GM19035 (cell line): Measurements from ENCODE around the gene FBRS.
"Not testable (repeated sequence)": the region's sequence is repeated elsewhere in the genome, so short reads cannot be mapped to it uniquely, and the experiment has no call there.

Experiments used
- ATAC-seq: cut with Tn5 transposase; IDR thresholded peaks from one replicate; pipeline ENCODE4 v1.9.1; 2021; ENCODE audit not compliant: unreplicated experiment

FBRS gene

DNA sequence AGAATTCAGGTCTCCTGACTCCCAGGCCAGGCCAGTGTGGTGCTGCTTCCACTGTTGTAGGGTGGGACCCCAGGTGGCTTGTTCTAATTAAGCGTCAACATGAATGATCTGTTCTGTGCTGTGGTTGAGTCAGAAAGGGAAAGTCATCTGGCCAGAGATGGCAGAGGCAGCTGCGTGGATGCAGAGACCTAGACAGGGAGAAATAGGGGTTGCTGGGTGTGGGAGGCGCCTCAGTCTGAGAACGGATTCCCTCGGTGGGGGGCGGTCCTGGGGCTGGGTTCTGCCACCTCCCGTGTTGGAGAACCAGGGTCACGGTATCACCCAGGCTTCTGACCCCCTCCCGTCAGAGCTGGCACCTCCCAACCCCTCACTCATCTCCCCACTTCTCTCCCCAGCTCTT lies 5.6 kb downstream of the FBRS start:
- no peak for ATAC-seq

DNA sequence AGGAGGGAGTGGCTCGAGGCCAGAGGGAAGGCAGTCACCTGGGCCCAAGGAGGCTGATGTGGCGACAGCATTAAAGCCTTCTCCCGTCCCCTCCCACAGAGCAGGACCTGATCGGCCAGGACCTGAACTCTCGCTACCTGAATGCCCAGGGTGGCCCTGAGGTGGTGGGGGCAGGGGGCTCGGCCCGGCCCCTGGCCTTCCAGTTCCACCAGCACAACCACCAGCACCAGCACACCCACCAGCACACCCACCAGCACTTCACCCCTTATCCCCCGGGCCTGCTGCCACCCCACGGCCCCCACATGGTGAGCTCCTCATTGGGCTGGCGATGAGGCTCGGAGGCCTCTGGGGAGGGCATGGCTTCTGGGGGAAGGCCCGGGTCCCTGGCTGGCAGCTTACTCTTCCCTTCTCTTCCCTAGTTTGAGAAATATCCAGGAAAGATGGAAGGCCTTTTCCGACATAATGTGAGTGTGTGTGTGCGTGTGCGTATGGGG lies 6.4 kb downstream of the FBRS start:
- ATAC-seq, result no peak

DNA sequence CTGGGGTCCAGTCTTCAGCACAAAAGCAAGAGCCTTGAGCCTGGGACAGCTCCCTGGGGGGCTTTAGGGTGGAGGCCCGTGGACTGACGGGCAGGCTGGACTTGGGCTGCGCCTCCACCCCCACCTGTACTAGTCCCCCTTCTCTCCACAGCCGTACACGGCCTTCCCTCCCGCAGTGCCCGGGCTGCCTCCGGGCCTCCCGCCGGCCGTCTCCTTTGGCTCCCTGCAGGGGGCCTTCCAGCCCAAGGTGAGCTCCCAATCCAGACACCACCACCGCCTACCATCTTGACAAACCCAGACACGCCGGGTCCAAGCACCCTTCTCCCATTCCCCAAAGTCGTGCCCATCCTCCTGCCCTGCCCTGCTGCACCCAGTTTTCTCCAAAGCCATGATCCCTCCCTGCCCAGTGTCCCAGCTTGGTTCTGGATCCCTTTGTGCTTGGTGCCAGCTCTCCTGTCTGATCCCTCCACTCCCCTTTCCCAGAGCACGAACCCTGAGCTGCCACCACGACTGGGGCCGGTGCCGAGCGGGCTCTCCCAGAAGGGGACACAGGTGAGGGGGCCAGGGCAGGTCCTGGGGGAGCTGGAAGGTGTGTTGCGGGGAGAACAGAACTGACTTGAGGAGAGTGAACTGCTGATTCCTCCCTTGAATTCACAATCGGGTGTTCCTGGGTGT lies 7.1 kb downstream of the FBRS start:
- ATAC-seq, result no peak

DNA sequence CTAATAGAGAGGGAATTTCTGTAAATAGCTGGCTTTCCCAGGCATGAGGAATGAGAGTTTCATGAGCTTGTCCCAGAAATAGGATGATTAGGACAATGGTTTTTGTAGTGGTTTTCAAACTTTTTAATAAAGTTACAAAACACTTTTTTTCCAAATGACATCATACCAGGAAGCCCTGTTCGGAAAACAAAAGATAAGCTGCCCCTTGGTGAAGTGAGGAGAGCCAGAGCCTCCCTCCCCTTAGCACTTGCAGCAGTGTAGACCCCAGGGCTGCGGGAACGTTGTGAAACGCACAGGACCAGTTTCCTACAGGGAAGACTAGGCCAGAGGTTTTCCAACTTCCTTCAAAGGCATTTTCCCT lies 7.6 kb downstream of the FBRS start:
- no peak for ATAC-seq

DNA sequence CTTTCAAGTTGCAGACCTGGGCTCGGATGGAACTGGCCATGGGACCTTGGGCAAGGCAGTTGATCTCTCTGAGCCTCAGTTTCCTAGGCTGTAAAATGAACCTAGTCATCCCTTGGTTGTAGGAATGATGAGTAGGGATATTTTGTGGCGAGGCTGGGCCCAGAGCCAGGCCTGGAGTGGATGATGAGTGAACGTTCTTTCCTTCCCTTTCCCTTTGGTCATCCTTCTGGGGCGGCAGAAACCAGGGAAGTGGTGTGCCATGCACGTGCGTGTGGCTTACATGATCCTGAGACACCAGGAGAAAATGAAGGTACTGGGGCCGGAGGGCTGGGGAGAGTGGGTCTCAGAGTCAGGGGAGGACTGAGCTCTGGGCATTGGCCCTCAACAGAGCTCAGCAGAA lies 8.4 kb downstream of the FBRS start:
- no peak for ATAC-seq

DNA sequence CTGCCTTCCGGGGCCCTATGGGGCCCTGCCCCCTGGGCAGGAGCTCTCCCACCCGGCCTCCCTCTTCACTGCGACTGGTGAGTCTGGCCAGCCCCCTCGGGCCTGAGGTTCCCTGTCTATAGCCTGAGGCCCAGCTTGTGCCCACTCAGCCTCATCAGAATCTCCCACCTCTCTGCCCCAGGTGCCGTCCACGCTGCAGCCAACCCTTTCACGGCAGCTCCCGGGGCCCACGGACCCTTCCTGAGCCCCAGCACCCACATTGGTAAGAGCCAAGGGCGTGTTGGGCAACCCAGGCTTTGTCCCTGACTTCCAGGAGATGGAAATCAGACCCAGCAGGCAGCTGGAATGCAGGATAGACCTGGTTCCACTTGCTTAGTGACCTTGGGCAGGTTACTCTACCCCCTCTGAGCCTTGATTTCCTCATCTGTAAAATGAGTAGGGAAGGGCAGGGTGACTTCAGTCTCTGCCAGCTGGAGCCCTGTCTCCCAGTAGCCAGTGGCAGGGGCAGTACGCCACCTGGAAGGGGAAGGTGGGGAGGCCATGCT lies 9.2 kb downstream of the FBRS start:
- ATAC-seq, result no peak

DNA sequence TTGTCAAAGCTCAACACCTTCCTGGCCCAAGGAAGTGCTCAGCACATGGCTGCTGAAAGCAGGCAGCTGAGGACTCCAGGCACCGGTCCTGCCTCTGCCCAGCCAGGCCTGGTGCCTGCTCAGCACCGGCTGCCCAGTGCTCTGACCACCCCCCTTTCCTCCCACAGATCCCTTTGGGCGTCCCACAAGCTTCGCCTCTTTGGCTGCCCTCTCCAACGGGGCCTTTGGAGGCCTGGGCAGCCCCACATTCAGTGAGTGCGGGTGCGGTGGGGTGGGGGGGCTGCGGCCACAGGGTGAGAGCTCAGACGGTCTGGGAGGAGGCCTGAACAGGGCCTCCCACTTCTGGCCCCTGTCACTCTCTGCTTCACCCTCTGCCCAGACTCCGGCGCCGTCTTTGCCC lies 10.2 kb downstream of the FBRS start:
- ATAC-seq, result no peak

DNA sequence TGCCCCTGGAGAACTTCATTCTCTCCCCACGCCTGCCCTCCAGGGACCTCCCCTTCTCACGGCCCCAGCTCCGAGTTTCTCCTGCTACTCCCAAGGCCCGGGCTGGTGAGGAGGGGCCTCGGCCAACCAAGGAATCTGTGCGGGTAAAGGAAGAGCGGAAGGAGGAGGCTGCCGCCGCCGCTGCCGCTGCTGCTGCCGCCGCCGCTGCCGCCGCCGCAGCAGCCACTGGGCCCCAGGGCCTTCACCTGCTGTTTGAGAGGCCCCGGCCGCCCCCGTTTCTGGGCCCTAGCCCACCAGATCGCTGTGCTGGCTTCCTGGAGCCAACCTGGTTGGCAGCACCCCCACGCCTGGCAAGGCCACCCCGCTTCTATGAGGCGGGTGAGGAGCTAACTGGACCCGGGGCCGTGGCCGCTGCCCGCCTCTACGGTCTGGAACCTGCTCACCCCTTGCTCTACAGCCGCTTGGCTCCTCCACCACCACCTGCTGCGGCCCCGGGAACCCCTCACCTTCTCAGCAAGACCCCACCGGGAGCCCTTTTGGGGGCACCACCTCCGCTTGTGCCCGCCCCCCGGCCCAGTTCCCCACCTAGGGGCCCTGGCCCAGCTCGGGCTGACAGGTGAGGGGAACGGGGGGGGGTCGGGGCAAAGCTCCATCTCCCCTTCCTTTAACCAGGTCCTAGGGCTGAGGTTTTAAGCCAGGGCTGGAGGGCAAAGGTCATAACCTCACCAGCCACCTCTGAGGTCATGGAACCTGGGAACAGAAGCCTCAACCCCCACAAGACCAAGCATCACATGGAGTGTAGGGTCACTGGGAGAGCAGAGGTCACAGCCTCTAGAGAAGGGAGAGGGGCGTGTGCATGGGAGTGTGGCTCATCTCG lies 11.0 kb downstream of the FBRS start:
- no peak for ATAC-seq

DNA sequence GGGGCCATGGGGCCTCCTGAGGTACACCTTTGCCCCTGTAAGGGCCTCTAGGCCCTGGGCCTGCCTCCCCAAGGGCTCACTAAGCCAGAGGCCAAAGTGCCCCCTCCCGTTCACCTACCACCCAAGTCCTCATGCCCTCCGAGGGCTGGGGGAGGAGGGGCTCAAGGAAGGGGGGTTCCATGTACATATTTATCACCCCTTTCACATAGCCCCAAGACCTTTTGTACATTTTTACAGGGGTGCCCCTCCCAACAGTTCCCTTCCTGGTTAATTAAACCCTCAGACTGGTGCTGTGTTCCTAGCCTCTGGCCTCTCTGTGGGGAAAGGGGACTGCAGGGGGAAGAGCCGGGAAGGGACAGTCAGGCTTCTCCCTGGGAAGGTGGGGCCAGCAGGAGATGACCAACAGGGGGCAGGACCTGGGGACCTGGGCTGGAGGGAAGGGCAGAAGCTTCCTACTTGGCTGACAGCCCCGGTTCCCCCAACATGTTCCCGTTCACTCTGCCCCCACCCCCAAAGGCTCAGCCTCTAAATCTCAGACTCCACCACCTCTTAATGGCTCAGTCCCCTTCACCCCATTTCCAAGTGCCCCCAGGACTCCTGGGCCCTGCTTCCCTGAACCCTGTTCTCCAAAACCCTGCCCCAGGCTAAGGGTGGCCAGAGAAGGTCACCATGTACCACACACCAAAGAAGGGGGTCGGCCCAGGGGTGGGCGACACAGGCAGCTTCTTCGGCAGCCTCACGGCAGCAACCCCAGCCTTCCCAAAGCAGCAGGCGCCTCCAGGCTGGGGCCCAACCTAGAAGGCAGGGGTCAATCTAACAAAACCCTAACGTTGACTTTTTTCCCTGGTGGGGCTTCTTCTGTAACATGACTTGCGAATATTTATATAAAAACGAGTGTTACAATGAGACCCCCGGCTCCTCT lies 11.9 kb downstream of the FBRS start:
- ATAC-seq, result no peak

DNA sequence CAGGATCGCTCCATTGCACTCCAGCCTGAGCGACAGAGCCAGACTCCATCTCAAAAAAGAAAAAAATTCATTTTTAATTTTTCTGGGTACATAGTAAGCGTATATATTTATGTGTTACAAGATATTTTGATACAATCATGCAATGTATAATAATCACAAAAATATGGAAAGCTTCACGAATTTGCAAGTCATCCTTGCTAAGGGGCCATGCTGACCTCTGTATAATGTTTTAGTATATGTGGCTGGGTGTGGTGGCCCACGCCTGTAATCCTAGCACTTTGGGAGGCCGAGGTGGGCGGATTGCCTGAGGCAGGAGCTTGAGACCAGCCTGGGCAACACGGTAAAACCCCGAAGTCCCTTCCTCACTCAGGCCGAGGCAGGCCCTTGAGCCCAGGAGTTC lies 16.9 kb downstream of the FBRS start:
- no peak for ATAC-seq

DNA sequence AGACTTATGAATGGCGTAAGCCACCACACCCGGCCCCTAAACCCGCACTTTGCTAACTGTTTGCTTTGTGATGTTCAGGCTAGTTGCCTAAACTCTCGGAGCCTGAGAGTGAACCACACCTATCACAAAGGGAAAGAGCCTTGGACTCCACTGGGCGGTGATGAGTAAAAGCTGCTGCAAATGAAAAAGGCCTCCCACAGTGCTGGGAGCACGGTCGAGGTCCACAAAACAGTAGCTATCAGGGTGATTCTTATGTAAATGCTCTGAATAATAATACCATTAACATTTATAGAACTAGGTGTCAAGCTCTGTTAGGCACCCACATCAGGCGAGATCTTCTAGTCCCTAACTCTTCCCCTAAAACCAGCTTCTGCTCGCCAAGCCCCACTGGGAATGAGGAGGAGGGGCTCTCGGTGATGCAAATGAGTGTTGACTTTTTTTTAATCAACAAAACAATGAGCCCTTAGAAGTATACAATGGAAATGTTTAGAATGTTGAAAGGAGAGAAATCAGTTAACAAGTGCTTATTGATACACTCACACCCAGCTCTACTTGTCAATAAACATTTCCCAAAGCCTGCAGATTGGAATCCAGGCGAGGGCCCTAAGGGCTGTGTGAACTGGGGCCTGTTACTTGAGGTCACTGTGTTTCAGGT lies 19.8 kb downstream of the FBRS start:
- ATAC-seq, result no peak

DNA sequence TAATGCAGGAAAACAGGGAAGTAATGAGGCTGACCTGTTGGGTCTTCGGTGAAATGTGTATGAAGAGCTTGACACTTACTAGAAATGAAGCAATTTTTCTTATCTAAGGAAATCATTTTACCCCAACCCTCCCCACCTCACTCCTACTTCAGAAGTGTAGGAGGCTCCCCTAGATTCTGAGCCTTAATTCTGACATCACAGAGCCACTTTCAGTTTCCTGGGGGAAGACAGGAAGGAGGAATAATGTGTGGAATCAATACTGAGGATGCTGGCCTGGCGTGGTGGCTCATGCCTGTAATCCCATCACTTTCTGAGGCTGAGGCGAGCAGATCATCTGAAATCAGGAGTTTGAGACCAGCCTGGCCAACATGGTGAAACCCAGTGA lies 20.3 kb downstream of the FBRS start:
- no peak for ATAC-seq

DNA sequence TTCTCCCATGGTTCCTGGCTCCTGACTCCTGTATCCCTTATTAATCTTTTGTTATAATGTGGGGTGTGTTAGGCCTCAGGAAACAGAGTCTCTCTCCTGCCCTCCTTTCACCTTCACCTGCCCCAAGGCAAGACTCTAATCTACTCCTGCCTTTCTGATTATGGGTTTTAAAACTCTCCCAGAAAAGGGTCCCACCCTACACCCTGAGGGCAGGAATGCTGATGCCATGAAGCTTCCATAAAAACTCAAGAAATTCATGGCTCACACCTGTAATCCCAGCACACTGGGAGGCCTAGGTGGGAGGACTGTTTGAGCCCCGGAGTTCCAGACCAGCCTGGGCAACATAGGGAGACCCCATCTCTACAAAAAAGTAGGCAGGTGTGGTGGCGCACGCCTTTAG lies 22.1 kb downstream of the FBRS start:
- ATAC-seq, result no peak

DNA sequence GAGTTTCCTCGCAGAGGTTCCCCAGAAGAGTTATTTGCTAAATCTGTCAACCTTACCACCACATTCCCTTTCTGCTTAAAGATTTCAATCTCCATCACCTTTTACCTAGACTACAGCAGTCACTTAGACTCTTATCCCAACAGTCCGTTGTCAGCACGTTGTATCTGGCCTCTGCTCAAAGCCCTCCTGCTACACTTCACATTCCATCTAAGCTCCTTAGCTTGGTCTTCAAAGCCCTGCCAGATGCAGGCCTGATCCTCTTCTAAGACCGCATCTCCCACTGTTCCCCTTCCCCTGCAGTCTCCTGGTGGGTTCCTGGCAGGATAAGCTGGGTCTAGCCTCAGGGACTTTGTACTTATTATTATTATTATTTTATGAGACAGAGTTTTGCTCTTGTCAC lies 30.5 kb downstream of the FBRS start:
- no peak for ATAC-seq

DNA sequence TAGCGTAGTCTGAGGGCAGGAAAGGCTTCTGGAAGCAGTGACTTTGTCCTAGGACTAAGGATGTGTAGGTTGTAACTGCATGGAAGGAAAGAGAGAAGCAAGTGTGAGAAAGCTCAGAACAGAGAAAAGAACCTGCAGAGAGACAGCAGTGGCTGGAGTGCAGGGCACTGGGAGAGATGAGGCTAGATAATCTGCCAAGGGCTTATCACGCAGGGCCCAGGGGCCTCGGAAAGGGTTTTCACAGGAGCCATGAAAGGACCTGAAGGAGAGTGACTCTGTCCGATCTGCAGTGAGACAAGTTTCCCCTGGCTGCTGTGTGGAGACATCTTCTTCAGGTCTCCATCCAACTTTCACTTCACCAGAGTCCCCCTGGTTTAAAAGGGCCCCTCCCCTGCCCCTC lies 33.7 kb downstream of the FBRS start:
- ATAC-seq, result no peak

DNA sequence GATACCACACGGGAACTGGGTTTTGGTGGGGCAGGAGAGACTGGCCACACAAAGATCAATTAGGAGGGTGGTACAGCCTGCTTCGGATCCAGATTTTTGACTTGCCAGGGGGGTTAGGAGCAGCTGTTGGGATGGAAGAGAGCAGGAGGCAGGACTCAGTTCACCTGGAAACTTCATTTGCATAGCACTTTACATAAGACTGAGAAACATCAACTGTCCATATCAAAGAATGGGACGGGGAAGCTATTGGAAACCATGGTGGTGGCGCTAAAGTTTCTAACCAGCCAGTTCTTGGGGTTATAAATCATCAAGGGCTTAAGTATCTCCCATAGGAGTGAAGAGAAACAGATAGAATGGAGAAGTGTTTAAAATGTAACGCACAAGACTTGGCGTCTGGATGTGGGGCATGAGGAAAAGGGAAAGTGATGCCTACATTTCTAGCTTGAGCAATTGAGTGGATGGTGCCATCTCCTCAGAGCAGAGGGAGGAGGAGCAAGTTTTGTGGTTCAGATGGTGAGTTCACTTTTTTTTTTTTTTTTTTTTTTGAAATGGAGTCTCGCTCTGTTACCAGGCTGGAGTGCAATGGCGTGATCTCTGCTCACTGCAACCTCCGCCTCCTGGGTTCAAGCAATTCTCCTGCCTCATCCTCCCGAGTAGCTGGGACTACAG lies 34.3 kb downstream of the FBRS start:
- no peak for ATAC-seq

DNA sequence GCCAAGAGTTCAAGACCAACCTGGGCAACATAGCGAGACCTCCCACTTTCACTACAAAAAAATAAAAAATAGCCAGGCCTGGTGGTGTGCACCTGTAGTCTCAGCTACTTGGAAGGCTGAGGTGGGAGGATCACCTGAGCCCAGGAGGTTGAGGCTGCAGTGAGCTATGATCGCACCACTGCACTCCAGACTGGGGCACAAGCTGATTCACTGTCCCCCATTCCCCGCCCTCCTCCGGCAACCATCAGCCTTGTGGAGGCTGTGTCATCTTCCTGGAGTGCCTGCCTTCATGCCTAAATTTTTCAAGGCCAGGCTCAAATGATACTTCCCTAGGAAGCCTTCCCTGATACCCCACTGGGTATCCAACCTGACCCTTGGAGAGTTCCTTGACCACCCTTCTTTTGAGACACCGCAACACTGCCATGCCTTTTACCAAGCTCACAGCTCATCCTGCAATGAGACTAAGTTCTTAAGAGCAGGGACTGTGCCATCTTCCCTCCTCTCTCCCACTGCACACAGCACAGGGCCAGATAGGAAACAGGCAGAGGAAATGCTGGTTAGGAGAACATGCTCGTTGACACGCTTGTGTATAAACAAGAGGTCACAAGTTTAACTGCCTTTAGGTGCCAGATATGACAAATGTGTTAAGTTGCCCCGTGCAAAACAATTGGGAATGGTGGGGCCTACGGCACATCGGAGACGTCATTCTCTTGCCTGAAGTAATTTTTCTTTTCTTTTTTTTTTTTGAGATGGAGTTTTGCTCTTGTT lies 36.9 kb downstream of the FBRS start:
- ATAC-seq, result no peak

DNA sequence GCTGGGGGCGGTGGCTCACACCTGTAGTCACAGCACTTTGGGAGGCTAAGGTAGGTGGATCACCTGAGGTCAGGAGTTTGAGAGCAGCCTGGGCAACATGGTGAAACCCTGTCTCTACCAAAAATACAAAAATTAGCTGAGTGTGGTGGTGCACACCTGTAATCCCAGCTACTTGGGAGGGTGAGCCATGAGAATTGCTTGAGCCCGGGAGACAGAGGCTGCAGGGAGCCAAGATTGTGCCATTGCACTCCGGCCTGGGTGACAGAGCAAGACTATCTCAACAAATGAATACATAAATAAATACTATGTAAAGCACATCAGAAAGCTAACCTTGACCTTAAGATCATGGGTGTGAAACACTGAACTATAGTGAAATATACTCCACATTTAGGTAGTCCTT lies 38.4 kb downstream of the FBRS start:
- ATAC-seq, result not testable (repeated sequence)
